AG08395 (cell line): Measurements from ENCODE around the gene FNBP1.

Experiments
- DNase-seq: peaks from one replicate; pipeline ENCODE4 v3.0.0; 2012; ENCODE audit warnings: mixed read lengths, low spot score

FNBP1 gene

DNA sequence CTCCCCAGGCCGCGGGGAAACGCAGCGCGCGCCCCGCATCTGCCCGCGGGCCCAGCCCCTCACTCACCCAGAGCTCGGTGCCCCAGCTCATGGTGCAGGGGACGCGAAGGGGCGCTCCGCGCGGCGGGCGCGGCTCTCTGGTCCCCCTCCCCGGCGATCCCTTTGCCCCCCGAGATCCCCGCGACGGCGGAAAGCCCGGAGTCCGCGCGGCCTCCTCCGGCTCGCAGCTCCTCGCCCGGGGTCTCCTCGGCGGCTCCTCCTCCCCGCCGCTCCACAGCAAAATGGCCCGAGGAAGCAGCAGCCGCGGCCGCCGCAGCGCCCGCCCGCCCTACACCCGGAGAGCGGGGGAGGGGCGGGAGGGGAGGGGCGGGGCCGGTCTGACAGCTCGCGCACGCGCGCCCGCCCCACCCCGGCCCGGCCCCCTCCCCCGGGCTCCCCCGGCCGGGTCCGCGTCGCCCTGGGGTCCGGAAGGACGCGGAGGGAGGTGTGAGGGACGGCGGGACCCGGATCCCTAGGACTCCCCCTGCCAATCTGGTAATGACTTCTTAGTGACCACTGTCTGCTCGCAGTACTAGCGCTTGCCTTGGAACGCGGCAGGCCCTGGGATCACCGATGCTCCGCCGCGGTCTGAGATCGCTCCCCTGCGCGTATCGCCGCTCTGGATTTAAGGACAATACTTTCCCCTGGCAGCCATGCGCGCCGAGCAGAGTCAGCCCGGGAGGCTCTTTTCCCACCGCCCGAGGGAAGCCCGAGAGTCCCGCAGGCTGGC lies at the start of gene FNBP1:
FNBP1 (minus strand) TSS at position 305 of the 769 bp plus-strand sequence; CDS start at position 91, 214 bp downstream.
- peak; percentile 95 for DNase-seq

- no peak for DNase-seq
Measured at GRCh38 chr9:130090915-130091314, 47.9 kb upstream of the FNBP1 start.

- no peak for DNase-seq
Measured at GRCh38 chr9:130089141-130089540, 46.2 kb upstream of the FNBP1 start.

DNA sequence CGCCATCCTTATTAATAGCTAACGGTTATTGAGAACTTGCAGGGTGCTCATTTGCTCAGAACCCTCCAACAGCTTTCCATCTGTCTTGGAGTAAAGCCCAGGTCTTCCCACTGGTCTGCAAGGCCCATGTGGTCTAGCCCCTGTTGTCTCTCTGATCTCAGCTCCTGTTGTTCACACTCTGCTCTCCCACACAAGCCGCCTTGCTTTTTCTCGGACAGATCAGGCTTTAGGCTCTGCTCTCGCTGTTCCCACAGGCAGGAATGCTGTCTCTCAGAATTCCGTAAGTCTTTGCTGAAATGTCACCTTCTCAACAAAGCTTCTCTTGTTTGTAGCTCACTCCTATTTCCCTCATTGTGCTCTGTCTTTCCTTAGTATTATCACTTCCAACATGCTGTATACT lies 45.1 kb upstream of the FNBP1 start:
- DNase-seq, result no peak

DNA sequence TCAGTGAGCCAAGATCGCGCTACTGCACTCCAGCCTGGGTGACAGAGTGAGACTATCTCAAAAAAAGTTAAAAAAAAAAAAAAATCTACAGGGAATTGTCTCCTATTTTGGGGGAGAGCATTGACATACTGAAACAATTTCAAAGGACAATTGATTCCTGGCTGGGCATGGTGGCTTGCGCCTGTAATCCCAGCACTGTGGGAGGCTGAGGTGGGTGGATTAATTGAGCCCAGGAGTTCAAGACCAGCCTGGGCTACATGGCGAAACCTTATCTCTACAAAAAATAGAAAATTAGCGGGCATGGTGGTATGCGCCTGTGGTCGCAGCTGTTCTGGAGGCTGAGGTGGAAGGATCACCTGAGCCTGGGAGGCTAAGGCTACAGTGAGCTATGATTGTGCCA lies 41.3 kb upstream of the FNBP1 start:
- DNase-seq, result no peak

DNA sequence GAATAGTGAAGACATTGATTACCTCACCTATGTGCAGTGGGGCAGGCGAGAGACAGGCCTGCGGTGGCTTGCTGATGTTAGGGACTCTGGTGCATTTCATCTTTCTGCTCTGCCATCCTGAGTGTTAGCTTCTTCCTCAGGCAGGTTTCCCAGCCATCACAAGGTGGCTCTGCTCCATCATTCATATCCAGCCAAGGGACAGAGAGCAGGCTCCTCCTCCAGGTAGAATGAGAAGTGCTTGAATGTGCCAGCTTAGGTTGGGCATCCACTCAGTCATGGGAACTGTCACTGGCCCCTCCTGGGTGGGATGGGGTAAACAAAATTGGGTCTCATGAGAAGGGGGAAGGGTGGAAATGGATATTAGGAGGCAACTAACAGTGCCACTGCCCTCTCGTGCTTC lies 35.6 kb upstream of the FNBP1 start:
- no peak for DNase-seq

DNA sequence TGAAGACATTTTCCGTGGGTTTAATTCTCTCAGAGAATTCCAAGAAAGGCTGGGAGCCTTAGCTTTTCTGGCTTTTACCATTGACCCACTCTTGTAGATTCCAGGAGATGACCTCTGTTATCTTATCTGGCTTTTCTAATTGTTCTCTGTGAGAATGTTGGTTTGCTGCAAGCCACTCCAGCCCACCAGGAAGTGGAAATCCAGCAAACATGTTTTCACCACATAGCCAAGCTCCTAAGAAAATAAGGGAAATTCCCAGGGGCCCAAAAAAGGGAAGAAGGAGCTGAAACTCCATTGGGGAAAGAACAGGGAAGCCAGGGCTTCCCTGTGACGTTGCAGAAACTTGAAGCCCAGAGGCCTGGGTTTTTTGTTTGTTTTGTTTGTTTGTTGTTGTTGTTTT lies 30.4 kb upstream of the FNBP1 start:
- no peak for DNase-seq

DNA sequence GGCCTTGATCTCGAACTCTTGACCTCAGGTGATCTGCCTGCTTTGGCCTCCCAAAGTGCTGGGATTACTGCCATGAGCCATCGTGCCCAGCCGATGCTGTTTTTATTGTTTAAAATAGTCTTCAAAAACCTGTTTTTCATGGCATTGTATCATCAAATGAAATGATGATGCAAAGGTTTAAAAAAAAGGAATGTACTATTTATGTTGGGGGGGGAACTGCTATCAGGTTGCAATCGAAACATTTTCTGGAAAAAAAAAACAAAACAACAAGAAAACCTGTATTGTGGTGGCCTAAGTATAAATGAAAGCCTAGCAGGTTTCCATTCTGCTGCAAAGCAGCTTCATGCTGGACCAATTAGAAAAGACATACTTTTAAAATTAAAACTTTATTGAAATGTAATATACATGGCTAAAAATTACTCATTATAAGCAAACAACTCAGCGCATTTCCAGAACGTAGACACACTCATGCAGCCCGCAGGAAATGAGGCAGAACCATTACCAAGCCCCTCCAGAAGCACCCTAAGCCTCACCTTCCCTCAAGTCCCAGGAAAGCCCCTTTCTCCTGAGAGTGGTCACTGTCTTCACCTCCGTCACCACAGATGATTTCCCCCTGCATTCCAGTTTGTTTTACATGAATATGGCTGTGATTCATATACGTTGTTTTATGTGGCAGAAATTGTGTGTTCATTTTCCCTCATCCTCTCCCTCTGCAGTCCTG lies 29.7 kb upstream of the FNBP1 start:
- DNase-seq, result no peak

DNA sequence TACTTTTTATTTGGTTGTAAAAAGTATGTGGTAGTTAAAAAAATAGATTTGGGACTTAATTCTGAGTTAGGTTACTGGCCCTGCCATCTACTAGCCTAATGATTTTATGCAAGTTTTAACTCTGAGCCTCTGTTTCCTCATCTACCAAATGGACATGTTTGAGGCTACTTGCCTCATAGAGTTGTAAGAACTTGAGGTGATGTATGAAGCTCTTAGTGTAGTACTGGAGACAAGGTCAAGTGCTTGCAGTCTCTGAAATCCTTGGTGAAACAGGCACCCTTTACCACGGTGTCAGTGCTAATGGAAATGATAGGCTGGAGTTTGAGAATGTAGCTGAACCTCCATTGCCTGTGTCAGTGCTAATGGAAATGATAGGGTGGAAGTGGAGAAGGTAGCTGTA lies 26.1 kb upstream of the FNBP1 start:
- DNase-seq, result no peak

GRCh38 chr9:130064621-130065020 lies 21.6 kb upstream of the FNBP1 start:
- no peak for DNase-seq

- no peak for DNase-seq
Measured at GRCh38 chr9:130062750-130063149, 19.8 kb upstream of the FNBP1 start.

DNA sequence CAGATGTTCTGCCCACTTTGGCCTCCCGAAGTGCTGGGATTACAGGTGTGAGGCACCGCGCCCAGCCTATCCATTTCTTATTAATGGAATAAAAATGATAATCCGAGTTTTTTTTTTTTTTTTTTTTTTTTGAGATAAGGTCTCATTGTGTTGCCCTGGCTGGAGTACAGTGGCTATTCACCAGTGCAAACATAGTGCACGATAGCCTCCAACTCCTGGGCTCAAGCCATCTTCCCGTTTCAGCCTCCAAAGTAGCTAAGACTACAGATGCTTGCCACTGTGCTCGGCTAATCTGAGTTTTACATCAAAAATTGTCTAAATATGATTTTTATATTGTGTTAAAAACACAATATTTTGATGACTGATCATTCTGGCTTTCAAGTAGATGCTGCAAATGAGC lies 17.3 kb upstream of the FNBP1 start:
- DNase-seq, result no peak

DNA sequence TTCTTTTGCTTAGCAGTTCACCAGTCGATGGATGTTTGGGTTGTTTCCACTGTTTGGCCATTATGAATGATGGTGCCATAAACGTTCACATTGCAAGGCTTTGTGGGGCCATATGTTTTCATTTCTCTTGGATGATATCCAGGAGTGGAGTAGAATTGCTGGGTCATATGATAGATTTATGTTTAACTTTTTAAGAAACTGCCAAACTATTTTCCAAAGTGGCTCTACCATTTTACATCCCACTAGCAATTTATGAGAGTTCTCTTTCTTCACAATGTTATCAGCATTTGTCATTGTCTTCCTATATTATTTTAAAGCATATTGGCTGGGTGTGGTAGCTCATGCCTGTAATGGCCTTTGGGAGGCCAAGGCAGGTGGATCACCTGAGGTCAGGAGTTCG lies 15.9 kb upstream of the FNBP1 start:
- DNase-seq, result no peak

DNA sequence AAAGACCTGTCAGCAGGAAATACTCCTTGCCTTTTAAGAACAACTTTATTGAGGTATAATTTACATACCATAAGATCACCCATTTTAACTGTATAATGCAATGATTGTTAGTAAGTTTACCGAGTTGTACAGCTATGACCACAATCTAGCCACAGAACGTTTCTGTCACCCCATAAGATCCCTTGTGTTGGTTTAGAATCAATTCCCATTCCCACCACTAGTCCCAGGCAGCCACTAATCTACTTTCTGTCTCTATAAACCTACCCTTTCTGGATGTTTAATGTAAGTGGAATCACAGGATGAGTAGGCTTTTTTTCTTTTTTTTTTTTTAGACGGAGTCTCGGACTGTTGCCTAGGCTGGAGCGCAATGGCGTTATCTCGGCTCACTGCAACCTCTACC lies 15.2 kb upstream of the FNBP1 start:
- peak; percentile 28 for DNase-seq

DNA sequence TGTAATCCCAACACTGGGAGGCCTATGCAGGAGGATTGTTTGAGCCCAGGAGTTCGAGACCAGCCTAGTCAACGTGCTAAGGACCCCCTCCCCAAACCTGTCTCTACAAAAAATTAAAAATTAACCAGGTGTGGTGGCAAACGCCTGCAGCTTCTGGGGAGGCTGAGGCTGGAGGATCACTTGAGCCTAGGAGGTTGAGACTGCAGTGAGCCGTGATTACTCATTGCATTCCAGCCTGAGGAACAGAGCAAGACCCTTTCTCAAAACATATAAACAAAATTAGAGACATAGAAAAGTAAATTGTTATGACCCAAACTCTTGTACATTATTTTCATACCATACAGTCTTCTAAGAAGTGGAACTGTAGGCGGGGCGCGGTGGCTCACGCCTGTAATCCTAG lies 11.8 kb upstream of the FNBP1 start:
- DNase-seq, result no peak

DNA sequence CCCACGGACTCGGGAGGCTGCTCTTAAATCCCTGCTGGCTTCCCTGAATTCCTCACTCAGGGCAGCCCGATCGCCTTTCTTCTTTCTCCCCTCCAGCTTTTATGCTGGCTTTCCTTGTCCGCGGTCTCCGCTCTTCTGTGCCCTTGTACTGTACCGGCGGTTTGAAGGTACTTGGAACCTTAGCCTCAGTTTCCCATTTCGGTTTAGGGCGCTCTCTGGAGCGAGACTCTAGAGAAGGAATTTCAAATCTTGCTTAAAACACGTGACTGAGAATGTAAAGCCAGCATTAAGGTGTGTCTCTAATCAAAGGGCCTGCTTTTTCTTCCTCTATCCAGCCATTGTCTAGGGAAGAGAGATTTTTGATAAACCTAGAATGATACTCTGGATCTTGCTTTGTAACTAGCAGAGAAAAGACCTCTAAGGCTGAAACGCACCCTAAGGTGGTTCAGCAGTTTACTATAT lies 11.4 kb upstream of the FNBP1 start:
- DNase-seq, result no peak

DNA sequence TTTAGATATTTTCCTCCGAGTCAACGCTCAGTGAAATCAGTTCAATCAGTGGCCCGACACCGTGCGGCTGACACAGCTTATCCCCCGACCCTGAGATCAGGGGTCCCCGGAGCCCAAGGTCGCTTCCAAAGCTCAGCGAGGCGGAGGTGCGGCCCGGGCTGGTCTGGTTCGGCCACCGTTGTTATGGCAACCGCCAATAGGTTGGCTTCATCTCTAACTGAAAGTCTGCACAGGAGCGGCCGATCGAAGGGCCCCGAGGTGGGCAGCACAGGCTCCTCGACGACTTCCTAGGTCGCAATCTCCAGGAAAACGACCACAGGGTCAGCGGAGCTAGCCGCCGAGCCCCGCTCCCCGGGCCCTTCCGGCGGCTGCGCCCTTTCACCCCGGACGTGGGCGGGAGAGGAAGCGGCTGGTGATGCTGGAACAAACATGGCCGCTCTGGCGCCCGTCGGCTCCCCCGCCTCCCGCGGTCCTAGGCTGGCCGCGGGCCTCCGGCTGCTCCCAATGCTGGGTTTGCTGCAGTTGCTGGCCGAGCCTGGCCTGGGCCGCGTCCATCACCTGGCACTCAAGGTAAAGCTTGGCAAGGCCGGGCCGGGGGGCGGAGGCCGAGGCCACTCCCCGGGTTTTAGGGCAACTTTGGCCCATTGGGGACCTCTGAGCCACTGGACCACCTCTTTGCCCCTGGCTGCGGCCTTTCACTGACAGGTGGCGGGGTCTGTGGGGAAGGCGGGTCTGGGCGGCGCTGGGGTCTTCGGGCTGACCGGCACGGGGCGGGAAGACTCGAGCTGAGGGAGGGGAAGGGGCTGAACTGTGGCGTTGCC lies 10.7 kb upstream of the FNBP1 start, which contains the start of gene GPR107:
GPR107 (plus strand) TSS at position 403 of the 821 bp plus-strand sequence; CDS start at position 430, 27 bp downstream.
- DNase-seq, result peak; percentile 92

DNA sequence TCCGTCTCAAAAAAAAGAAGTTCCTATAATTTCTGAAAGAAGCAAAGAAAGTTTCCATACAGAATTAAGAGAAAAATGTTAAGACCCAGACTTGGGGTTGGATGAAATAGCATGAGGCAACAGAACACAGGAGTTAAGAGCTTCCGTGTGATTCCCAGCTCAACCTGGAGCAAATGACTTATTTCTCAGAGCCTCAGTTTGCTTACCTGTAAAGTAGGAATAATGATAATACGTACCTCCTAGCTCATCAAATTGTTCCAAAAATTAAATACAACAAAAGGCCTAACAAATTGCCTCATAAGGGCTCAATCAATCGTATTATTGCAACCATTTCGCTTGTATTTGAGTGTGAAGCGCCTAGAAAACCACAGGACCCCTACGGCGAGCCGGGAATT lies 10.1 kb upstream of the FNBP1 start:
- no peak for DNase-seq

- no peak for DNase-seq
Measured at GRCh38 chr9:130051855-130052254, 8.9 kb upstream of the FNBP1 start.

DNA sequence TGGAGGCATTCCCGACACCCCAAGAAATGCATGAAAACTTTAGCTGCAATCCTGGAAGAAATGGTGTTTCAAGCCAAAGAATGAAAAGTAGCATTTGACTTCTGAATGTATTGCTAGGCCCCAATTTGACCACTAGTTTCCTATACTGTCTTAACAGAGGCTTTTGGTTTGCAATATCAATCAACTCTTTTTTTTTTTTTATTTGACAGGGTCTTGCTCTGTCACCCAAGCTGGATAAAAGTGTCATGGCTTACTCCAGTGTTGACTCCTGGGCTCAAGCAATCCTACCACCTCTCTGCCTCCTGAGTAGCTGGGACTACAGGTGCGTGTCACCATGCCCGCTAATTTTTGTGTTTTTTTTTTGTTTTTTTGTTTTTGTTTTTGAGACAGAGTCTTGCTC lies 7.5 kb upstream of the FNBP1 start:
- DNase-seq, result no peak

- no peak for DNase-seq
Measured at GRCh38 chr9:130049431-130050210, 6.6 kb upstream of the FNBP1 start.
